WTC11 (cell line): ENCODE measurements around the gene EEF2KMT.
"Not testable (repeated sequence)": the region's sequence is repeated elsewhere in the genome, so short reads cannot be mapped to it uniquely, and the experiment has no call there.

ENCODE experiments used
- ATF1 ChIP-seq: sonication (generic); formaldehyde crosslinking; IDR thresholded peaks from 2 replicates; pipeline ENCODE4 v1.8.1; 2023; ENCODE audit warnings: mild to moderate bottlenecking, moderate library complexity, missing genetic modification reagents
- TF ChIP-seq, protein P1 (sequence below): fragments of 200-600 bp; IDR thresholded peaks from 2 replicates; pipeline ENCODE4 v1.8.0; 2022; ENCODE audit warnings: antibody characterized with exemption

DNA sequence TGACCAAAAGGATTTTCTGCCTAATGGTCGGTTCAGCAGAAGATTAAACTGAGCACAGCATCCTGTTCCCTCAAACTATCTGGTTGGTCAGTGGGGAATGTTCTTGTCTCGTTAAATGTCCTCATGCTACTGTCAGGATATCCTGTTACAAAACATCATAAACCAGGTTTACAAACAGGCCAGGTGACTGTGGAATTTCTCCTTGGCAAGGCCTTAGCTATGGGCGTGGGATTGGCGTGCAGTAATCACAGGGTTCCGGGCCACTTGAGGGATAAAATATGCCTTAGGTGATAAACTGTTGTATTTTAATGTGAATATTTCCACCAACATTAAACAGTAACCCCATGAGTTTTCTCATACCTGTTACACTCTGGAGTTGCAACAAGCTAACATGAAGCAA lies 7.4 kb upstream of the EEF2KMT start:
- TF ChIP-seq, protein P1, sequence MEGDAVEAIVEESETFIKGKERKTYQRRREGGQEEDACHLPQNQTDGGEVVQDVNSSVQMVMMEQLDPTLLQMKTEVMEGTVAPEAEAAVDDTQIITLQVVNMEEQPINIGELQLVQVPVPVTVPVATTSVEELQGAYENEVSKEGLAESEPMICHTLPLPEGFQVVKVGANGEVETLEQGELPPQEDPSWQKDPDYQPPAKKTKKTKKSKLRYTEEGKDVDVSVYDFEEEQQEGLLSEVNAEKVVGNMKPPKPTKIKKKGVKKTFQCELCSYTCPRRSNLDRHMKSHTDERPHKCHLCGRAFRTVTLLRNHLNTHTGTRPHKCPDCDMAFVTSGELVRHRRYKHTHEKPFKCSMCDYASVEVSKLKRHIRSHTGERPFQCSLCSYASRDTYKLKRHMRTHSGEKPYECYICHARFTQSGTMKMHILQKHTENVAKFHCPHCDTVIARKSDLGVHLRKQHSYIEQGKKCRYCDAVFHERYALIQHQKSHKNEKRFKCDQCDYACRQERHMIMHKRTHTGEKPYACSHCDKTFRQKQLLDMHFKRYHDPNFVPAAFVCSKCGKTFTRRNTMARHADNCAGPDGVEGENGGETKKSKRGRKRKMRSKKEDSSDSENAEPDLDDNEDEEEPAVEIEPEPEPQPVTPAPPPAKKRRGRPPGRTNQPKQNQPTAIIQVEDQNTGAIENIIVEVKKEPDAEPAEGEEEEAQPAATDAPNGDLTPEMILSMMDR = not testable (repeated sequence)
- not testable (repeated sequence) for TF ChIP-seq ATF1 (CRISPR knock-in tag)
